Natural killer cell treated with Interleukin-12 subunit alpha and Interleukin-12 subunit beta and Interleukin-15 and Interleukin-18, amount 100 ng/mL, for 72 hours (primary cell): ENCODE measurements around the gene TMEM259. TPM values are rescaled to one million over a fixed set of nuclear protein-coding genes. Genes with fewer than 3 reads are reported as not detected.
A peak's percentile ranks its signal among the peaks of the same experiment; 100 is the strongest.

ENCODE experiments used
- ATAC-seq, 2 donors: fragments of 150-1000 bp; cut with Tn5 transposase in 1 of 2; sonication (Bioruptor Pico), chemical (Tn5 transposase) in 1 of 2; 2 replicates each; pipeline ENCODE4 v1.10.0; 2021
- DNase-seq: peaks from one replicate; pipeline ENCODE4 v3.0.0; 2022; ENCODE audit warnings: low spot score
- H3K27ac Mint-ChIP-seq, 2 donors: 1 replicate in 1 of 2; 2 replicates in 1 of 2; pipeline ENCODE4 v1.8.0; 2022; ENCODE audit warnings: mixed read lengths in 2 of 2, mild to moderate bottlenecking in 1 of 2, moderate library complexity in 1 of 2
- H3K27me3 Mint-ChIP-seq, 2 donors: 1 replicate in 1 of 2; 2 replicates in 1 of 2; pipeline ENCODE4 v1.8.0; 2022; ENCODE audit warnings: mixed read lengths in 2 of 2
- H3K36me3 Mint-ChIP-seq: one replicate; pipeline ENCODE4 v1.8.0; 2022; ENCODE audit warnings: mixed read lengths
- H3K4me1 Mint-ChIP-seq, 2 donors: 1 replicate in 1 of 2; 2 replicates in 1 of 2; pipeline ENCODE4 v1.8.0; 2022; ENCODE audit warnings: low read depth in 2 of 2, mixed read lengths in 2 of 2, mild to moderate bottlenecking in 1 of 2
- H3K4me3 Mint-ChIP-seq: one replicate; pipeline ENCODE4 v1.8.0; 2022; ENCODE audit warnings: mixed read lengths
- H3K9me3 Mint-ChIP-seq: 2 replicates; pipeline ENCODE4 v1.8.0; 2022; ENCODE audit warnings: mixed read lengths
- total RNA-seq, 2 donors: library from RNA; stranded (reverse); gene quantifications; one replicate each; pipeline ENCODE4 v1.2.3, GENCODE V29; 2022

The TMEM259 gene
- total RNA-seq, 2 donors from 2014 or later, result 150 to 267 TPM

GRCh38 chr19:1063030-1063908 is 42.3 kb upstream of the TMEM259 start:
- Mint-ChIP-seq H3K36me3 (no peaks in the 10 kb centered on the region), H3K4me1 (peaks cover 12 to 25% of the 10 kb centered on the region in 2 donors), H3K4me3 (no peak overlapping the region), H3K27me3 (no peaks in the 10 kb centered on the region), H3K27ac (no peak overlapping the region), H3K9me3 (no peaks in the 10 kb centered on the region)
- DNase-seq (no peak), ATAC-seq (peak in 1 of 2 donors; percentile 26)

GRCh38 chr19:1062387-1063029 is 41.6 kb upstream of the TMEM259 start:
- Mint-ChIP-seq H3K4me1 (peaks cover 19 to 25% of the 10 kb centered on the region in 2 donors), H3K36me3 (no peaks in the 10 kb centered on the region), H3K27ac (no peak overlapping the region), H3K4me3 (no peak overlapping the region), H3K9me3 (no peaks in the 10 kb centered on the region), H3K27me3 (no peaks in the 10 kb centered on the region)
- ATAC-seq (no peak), DNase-seq (no peak)

- ATAC-seq, result no peak
- no peak for DNase-seq
- Mint-ChIP-seq H3K36me3 (no peaks in the 10 kb centered on the region), H3K4me1 (peaks cover 22 to 28% of the 10 kb centered on the region in 2 donors), H3K4me3 (no peak overlapping the region), H3K9me3 (no peaks in the 10 kb centered on the region), H3K27me3 (no peaks in the 10 kb centered on the region), H3K27ac (no peak overlapping the region)
Measured at GRCh38 chr19:1061987-1062386, 41.1 kb upstream of the TMEM259 start.

- no peak for ATAC-seq
- H3K4me3 Mint-ChIP-seq, result no peak overlapping the region
- H3K9me3 Mint-ChIP-seq, result no peaks in the 10 kb centered on the region
- no peaks in the 10 kb centered on the region for H3K27me3 Mint-ChIP-seq
- DNase-seq, result no peak
- H3K27ac Mint-ChIP-seq, result no peak overlapping the region
- H3K4me1 Mint-ChIP-seq, result peaks cover 22 to 32% of the 10 kb centered on the region in 2 donors
- no peaks in the 10 kb centered on the region for H3K36me3 Mint-ChIP-seq
Measured at GRCh38 chr19:1060689-1061088, 39.8 kb upstream of the TMEM259 start.

GRCh38 chr19:1058112-1058511 is 37.2 kb upstream of the TMEM259 start:
- ATAC-seq (no peak), DNase-seq (no peak)
- Mint-ChIP-seq H3K4me3 (no peak overlapping the region), H3K36me3 (no peaks in the 10 kb centered on the region), H3K4me1 (peaks cover 10 to 11% of the 10 kb centered on the region in 2 donors), H3K9me3 (no peaks in the 10 kb centered on the region), H3K27me3 (no peaks in the 10 kb centered on the region), H3K27ac (no peak overlapping the region)

- Mint-ChIP-seq H3K4me1 (peaks cover 10 to 12% of the 10 kb centered on the region in 2 donors), H3K27me3 (no peaks in the 10 kb centered on the region), H3K9me3 (no peaks in the 10 kb centered on the region), H3K4me3 (no peak overlapping the region), H3K36me3 (no peaks in the 10 kb centered on the region), H3K27ac (peak overlapping the region; percentile 38 to 58)
- ATAC-seq, result peak; percentile 53 to 59
- no peak for DNase-seq
Measured at GRCh38 chr19:1057176-1057855, 36.4 kb upstream of the TMEM259 start.

GRCh38 chr19:1055886-1056620 is 35.1 kb upstream of the TMEM259 start:
- ATAC-seq, result no peak
- Mint-ChIP-seq H3K9me3 (no peaks in the 10 kb centered on the region), H3K27me3 (no peaks in the 10 kb centered on the region), H3K4me3 (no peak overlapping the region), H3K27ac (peak overlapping the region in 1 of 2 donors; percentile 4), H3K4me1 (peaks cover 10 to 11% of the 10 kb centered on the region in 2 donors), H3K36me3 (no peaks in the 10 kb centered on the region)
- no peak for DNase-seq

GRCh38 chr19:1055028-1055425 is 34.1 kb upstream of the TMEM259 start:
- no peak overlapping the region for H3K4me3 Mint-ChIP-seq
- no peaks in the 10 kb centered on the region for H3K27me3 Mint-ChIP-seq
- no peak for DNase-seq
- no peak for ATAC-seq
- H3K9me3 Mint-ChIP-seq, result no peaks in the 10 kb centered on the region
- H3K4me1 Mint-ChIP-seq, result peaks cover 10 to 11% of the 10 kb centered on the region in 2 donors
- no peak overlapping the region for H3K27ac Mint-ChIP-seq
- no peaks in the 10 kb centered on the region for H3K36me3 Mint-ChIP-seq

GRCh38 chr19:1054102-1055027 is 33.4 kb upstream of the TMEM259 start:
- H3K27ac Mint-ChIP-seq, result no peak overlapping the region
- DNase-seq (no peak), ATAC-seq (no peak)
- H3K4me1 Mint-ChIP-seq, result peaks cover 10 to 11% of the 10 kb centered on the region in 2 donors
- H3K9me3 Mint-ChIP-seq, result no peaks in the 10 kb centered on the region
- no peaks in the 10 kb centered on the region for H3K36me3 Mint-ChIP-seq
- H3K27me3 Mint-ChIP-seq, result no peaks in the 10 kb centered on the region
- no peak overlapping the region for H3K4me3 Mint-ChIP-seq

GRCh38 chr19:1053176-1054101 is 32.5 kb upstream of the TMEM259 start:
- Mint-ChIP-seq H3K36me3 (no peaks in the 10 kb centered on the region), H3K27ac (no peak overlapping the region), H3K27me3 (no peaks in the 10 kb centered on the region), H3K9me3 (no peaks in the 10 kb centered on the region), H3K4me1 (peaks cover 10 to 11% of the 10 kb centered on the region in 2 donors), H3K4me3 (no peak overlapping the region)
- DNase-seq, result no peak
- ATAC-seq, result peak in 1 of 2 donors; percentile 21

- ATAC-seq (no peak), DNase-seq (no peak)
- H3K4me3 Mint-ChIP-seq, result no peak overlapping the region
- H3K4me1 Mint-ChIP-seq, result peaks cover 3 to 10% of the 10 kb centered on the region in 2 donors
- H3K36me3 Mint-ChIP-seq, result no peaks in the 10 kb centered on the region
- H3K9me3 Mint-ChIP-seq, result no peaks in the 10 kb centered on the region
- H3K27ac Mint-ChIP-seq, result no peak overlapping the region
- no peaks in the 10 kb centered on the region for H3K27me3 Mint-ChIP-seq
Measured at GRCh38 chr19:1052349-1052975, 31.5 kb upstream of the TMEM259 start.
